Colonic mucosa (tissue), 4 donors: ENCODE results near the gene GRID1. TPM values are rescaled to one million over a fixed set of nuclear protein-coding genes. Genes with fewer than 3 reads are reported as not detected.

Experiments
- DNase-seq: peaks from one replicate; pipeline ENCODE4 v3.0.0-alpha.2; 2020
- H3K27ac ChIP-seq: fragments of 200-600 bp; one replicate; pipeline ENCODE4 v1.8.0; 2021
- H3K27me3 ChIP-seq: fragments of 200-600 bp; one replicate; pipeline ENCODE4 v1.8.0; 2021
- H3K36me3 ChIP-seq: fragments of 200-600 bp; one replicate; pipeline ENCODE4 v1.8.0; 2021
- H3K4me1 ChIP-seq: fragments of 200-600 bp; one replicate; pipeline ENCODE4 v1.8.0; 2021; ENCODE audit warnings: mild to moderate bottlenecking
- H3K4me3 ChIP-seq: fragments of 200-600 bp; one replicate; pipeline ENCODE4 v1.8.0; 2021
- H3K9ac ChIP-seq, 2 donors: one replicate each; pipeline ENCODE4 v1.7.0; 2013; ENCODE audit warnings: control low read depth in 2 of 2, low read depth in 2 of 2, low read length in 2 of 2
- H3K9me3 ChIP-seq: fragments of 200-600 bp; one replicate; pipeline ENCODE4 v1.8.0; 2021
- intact Hi-C: fragments of 100-400 bp; cut with DNase I; formaldehyde crosslinking; loops from one replicate; pipeline ENCODE4 v1.14.1; 2022
- total RNA-seq, 2 donors: library from RNA; stranded (reverse); fragmentation: NEBNext Ultra II Directional in 1 of 2; extraction: Animal tissue kit (Norgen Biotek cat#: 25700) in 1 of 2; gene quantifications; one replicate each; pipeline ENCODE4 v1.2.1, GENCODE V29; 2021
- TF ChIP-seq, protein P1 (sequence below): fragments of 200-600 bp; IDR thresholded peaks from one replicate; pipeline ENCODE4 v1.8.0; 2022; ENCODE audit warnings: antibody characterized with exemption, mild to moderate bottlenecking
- donor health status: healthy.
- donor health status: DM: no; HTN: no; CAD: no.
- donor health status: DM: no; HTN: no; CAD: no.

Gene GRID1
- total RNA-seq, 2 donors from 2014 or later = 0.30 to 0.37 TPM

- H3K27ac ChIP-seq = no peak overlapping the region
- H3K9me3 ChIP-seq = no peaks in the 10 kb centered on the region
- H3K27me3 ChIP-seq = no peaks in the 10 kb centered on the region
- intact Hi-C loops = no loop called here
- DNase-seq = no peak
- H3K4me3 ChIP-seq = no peak overlapping the region
- H3K4me1 ChIP-seq = no peaks in the 10 kb centered on the region
- TF ChIP-seq, protein P1, sequence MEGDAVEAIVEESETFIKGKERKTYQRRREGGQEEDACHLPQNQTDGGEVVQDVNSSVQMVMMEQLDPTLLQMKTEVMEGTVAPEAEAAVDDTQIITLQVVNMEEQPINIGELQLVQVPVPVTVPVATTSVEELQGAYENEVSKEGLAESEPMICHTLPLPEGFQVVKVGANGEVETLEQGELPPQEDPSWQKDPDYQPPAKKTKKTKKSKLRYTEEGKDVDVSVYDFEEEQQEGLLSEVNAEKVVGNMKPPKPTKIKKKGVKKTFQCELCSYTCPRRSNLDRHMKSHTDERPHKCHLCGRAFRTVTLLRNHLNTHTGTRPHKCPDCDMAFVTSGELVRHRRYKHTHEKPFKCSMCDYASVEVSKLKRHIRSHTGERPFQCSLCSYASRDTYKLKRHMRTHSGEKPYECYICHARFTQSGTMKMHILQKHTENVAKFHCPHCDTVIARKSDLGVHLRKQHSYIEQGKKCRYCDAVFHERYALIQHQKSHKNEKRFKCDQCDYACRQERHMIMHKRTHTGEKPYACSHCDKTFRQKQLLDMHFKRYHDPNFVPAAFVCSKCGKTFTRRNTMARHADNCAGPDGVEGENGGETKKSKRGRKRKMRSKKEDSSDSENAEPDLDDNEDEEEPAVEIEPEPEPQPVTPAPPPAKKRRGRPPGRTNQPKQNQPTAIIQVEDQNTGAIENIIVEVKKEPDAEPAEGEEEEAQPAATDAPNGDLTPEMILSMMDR = no peak
- H3K9ac ChIP-seq = no peak overlapping the region
- no peaks in the 10 kb centered on the region for H3K36me3 ChIP-seq
Observed at GRCh38 chr10:85863301-85864172, 503.1 kb downstream of the GRID1 start.

GRCh38 chr10:85862771-85863170 is 503.8 kb downstream of the GRID1 start:
- intact Hi-C loops = no loop called here
- Histone ChIP-seq H3K9me3 (no peaks in the 10 kb centered on the region), H3K4me1 (no peaks in the 10 kb centered on the region), H3K27ac (no peak overlapping the region), H3K4me3 (no peak overlapping the region), H3K27me3 (no peaks in the 10 kb centered on the region), H3K9ac (no peak overlapping the region), H3K36me3 (no peaks in the 10 kb centered on the region)
- TF ChIP-seq, protein P1 = no peak
- no peak for DNase-seq

GRCh38 chr10:85861513-85862197 is 504.9 kb downstream of the GRID1 start:
- Histone ChIP-seq H3K4me3 (no peak overlapping the region), H3K9ac (no peak overlapping the region), H3K27me3 (no peaks in the 10 kb centered on the region), H3K36me3 (no peaks in the 10 kb centered on the region), H3K4me1 (no peaks in the 10 kb centered on the region), H3K27ac (no peak overlapping the region), H3K9me3 (no peaks in the 10 kb centered on the region)
- TF ChIP-seq, protein P1 = no peak
- intact Hi-C loops = no loop called here
- DNase-seq = no peak

- intact Hi-C loops = no loop called here
- Histone ChIP-seq H3K27ac (no peak overlapping the region), H3K9ac (no peak overlapping the region), H3K9me3 (no peaks in the 10 kb centered on the region), H3K4me1 (no peaks in the 10 kb centered on the region), H3K36me3 (no peaks in the 10 kb centered on the region), H3K27me3 (no peaks in the 10 kb centered on the region), H3K4me3 (no peak overlapping the region)
- DNase-seq = no peak
- TF ChIP-seq, protein P1 = no peak
Observed at GRCh38 chr10:85859859-85860258, 506.7 kb downstream of the GRID1 start.

GRCh38 chr10:85858776-85859515 is 507.6 kb downstream of the GRID1 start:
- no peaks in the 10 kb centered on the region for H3K9me3 ChIP-seq
- no peaks in the 10 kb centered on the region for H3K27me3 ChIP-seq
- no peak overlapping the region for H3K27ac ChIP-seq
- H3K36me3 ChIP-seq = no peaks in the 10 kb centered on the region
- no peaks in the 10 kb centered on the region for H3K4me1 ChIP-seq
- H3K4me3 ChIP-seq = no peak overlapping the region
- intact Hi-C loops = no loop called here
- no peak for DNase-seq
- H3K9ac ChIP-seq = no peak overlapping the region
- TF ChIP-seq, protein P1 = no peak
